NCI-H1048 (cell line): ENCODE results near the gene CDH22.

Source experiments
- DNase-seq: peaks from one replicate; lab custom pipeline; 2025; lab: John Stamatoyannopoulos, UW

CDH22 gene

DNA sequence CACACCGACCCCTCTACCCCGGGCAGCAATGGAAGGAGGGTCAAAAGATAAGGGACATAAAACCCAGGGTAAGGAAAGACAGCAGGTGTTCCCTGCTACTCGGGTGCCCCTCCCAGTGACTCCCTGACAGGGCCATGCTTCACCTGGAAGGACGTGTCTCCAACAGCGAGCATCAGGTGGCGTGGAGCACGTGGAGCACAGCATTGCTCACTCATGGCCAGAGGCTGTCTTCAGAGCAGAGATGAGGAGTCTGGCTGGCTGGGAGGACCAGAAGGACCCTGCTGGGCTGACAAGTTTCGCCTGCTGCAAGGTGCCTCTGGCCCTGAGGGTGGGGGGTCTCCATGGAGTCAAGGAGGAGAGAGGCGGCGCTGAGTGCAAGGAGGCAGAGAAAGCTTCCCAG is 15.3 kb upstream of the CDH22 start:
- no peak for DNase-seq

DNA sequence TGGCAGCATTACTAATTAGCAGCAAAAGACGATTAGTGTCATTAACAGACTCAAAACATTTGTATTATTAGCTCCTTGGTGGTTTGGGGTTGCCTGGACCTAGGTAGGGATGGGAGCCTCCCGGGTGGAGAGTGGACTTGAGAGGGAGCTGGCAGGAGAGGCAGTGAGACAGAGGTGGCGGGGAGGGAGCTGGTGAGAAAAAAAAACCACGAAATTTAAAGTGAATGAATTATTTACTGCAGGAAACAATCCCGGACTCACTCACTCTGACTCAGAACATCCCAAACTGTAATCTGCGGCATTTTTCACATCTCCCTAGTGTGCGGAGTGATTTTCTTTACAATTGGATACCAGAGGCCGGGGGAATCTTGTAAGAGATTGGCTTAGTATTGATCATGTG is 14.3 kb upstream of the CDH22 start:
- no peak for DNase-seq

DNA sequence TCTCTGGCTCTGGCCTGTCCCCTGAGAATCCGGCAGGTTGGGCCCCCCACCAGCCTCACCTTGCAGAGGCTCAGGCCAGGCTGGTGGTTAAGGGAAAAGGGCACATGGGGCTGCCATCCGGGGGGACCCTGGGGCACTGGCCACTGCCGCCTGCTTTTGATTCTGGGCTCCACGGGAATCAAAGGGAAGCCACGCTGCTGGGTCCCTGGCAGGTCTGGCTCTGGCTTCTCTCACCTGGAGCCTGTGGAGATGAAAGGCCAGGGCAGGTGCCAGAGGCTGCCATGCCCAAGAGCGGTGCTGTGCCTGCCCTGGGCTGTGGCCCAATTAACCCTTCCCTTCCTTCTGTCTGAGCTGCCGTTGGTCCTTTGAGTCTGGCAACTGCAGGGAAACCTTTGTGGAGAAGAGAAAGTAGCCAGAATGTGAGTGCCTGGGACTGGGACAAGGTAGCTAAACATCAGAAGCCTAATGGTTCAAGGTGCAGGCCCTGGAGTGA is 9.4 kb upstream of the CDH22 start:
- DNase-seq, result no peak

DNA sequence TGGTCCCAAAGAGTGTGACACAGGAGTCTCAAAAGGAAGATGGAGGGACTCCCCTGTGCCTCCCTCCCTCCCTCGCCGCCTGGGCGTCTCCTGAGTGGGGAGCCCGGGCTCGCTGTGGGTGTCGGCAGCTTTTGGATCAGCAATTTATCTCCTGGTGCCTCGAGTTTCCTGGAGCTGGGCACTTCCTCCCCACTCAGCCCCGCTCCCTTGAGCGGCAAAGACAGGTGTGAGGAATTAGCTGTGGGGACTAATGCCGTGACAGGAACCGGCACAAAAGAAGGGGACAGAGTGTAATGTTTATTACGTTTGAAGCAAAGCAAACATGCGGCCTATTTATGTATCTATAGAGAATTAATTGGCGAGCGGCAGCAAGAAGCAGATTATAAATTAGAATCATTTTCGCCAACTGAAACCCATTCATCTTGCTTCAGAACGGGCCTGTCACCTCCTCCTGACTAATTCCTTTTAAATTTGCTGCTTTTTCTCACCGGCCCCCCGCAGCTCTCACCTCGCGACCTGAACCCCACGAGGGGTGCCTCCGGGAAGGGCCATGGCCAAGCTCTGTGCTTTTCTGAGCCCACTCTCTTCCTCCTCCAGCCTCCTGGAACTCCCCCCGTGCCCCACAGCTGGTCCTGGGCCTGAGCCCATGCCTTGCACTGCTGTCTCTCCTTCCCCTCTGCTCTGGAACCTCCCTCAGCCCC is 8.8 kb upstream of the CDH22 start:
- no peak for DNase-seq

DNA sequence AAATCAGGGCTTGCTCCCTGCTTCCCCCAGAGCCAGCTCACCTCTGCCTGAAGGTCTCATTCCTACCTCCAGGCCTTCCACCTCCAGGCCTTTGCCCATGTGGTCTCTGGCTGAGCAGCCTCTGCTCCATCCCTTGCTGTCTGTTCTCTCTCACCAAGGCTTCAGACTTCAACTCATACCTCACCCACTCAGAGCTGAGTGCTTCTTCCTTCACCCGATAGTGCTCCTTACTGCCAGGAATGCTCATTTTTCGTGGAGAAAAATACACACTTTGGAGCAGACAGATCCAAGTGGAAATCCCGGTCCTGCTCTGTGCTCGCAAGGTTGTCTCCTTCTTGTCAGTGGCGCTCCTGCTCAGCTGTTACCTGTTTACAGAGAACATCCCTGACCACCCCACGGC is 7.0 kb upstream of the CDH22 start:
- no peak for DNase-seq

DNA sequence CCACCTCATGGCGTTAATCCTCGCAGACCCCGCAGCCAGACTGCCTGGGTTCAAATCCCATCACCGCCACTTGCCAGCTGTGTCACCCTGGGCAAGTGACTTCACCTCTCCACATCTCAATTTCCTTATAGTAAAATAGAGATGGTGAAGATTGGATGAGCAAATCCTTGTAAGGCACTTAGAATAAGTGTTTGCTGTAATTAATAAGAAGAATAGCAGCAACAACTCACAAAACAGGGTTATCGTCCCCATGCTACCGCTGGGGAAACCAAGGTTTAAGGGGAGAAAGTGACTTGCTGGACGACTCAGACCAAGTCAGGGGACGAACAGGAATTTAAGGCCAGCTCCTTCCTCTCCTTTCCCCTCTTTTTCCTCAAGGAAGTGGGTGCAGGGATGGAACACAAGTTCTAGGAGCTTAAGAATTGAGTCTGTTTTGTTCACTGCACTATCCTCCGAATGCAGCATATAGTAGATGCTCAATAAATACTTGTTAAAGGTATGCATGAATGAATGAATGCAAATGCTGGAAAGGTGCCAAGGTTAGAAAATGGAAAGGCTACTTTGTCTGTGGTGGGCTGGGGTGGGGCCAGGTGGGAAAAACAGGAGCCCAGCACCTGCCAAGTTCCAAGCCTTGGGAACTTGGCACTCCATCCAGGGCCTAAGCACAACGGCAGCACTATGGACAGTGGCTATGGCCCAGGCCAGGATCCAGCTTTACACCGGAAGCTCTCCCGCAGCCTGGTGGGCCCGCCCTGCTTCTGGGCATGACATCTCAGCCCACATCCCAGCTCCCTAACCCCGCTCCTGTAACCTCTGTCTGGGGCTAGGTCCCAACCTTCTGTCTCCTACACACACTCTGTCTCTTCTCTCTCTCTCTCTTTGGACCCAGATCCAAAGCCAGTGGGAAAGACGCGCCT is 4.9 kb upstream of the CDH22 start:
- no peak for DNase-seq

DNA sequence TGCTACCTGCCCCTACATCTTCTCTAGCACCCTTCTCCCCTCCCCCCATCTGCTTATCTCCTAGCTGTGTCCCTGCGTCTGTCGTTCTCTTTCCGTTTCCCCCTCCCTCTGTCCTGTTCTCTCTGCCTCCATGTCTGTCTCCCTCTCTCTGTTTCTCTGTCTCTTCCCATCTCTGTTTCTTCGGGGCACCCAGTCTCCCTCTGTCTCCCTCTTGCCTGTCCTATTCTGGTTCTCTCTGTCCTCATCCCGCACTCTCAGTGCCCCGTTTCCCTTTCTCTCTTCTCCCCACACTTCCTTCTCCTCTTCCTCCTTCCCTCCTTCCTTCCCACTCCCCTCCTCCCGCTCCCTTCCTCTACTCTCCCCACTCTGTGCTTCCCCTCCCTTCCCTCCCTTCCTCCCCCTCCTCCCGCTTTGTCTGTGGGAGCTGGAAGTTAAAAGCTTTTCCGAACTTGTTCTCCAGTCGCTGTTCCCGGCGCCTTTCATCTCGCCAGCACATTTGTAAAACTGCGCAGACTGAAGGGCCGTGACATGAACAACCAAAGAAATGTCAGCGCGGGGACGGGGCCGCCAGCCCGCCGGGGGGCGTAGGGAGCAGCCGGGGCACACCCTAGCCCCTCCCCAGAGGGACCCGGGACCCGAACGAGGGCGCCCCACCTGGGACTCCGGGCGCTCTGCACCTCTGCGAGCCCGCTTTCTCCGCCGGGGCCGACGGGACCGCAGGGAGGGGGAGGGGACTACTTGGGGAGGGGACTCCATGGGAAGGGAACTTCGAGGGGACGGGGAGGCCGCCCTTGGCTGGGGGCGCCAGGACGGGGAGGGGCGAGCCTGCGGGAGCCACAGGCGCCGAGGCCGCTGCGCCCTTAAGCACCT is 4.0 kb upstream of the CDH22 start:
- DNase-seq, result no peak

DNA sequence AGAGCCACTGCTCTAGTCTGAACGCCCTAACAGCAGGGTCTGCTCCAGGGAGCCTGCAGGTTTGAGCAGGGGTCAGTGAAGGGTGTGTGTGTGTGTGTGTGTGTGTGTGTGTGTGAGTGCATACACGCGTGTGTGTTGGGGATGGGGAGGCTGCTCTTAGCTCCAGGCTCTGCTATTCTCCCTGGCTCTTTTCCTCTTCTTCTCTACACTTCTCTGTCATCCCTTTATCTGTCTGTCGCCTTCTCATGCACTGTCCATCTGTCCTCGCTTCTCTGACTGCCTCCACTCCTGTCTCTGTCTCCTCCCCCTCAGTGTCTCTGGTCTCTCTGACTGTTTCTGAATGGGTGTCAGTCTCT is 3.4 kb upstream of the CDH22 start:
- DNase-seq, result no peak

DNA sequence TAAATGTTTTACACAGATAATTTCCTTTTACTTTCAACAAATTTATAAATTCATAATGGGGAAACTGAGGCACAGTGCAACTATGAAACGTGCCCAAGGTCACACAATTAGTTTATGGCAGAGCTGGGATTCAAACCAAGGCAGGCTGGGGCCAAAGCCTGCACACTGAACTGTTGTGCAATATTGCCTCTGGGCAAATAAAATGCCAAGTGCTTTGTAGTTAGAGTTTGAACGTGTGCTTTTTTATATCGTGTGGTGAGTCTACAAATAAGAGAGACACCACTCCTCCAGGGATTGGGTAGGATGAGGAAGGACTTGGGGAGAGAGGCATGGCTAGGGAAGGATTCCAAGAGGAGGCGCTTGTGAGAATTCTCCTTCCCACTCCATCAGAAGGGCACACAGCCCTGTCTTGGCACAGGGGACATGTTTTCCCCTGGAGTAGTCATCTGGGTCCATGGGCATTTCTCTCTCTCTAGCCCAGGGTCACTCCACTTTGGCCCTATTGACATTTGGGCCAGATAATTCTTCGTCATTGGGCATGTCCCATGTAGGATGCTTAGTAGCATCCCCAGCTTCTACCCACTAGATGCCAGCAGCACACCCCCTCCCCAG is 2.8 kb upstream of the CDH22 start:
- DNase-seq, result no peak

DNA sequence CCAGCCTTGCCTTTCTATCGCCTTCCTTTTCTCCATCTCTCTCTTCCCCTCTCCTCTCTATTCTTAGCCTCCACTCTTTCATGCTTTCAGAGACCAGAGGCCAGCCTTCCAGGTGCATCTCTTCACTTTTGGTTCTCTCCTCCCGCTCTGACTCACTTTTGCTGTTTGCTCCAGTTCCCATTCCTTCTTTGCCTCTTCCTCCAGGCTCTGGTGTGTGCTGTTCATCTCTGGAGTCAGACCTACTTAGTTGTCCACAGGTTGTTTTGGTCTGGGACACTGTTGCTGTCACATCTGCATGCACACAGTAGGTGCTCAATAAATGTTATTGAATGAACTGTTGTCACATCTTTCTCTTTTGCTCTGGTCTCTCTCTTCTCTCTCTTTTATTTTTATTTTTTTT is 1.6 kb upstream of the CDH22 start:
- DNase-seq, result no peak

DNA sequence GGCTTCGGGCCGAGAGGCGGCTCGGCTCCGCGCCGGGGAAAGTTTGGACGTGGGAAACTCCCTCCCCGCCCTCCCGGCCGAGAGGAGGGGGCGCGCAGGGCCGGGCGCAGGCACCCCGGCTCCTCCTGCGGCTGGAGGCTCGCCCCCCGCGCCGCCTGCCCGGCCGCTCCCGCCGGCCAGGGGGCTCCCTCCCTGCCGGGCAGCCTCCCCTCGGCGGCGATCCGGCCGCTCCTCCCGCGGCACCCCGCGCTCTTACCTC is 370 bp downstream of the CDH22 start:
- no peak for DNase-seq

DNA sequence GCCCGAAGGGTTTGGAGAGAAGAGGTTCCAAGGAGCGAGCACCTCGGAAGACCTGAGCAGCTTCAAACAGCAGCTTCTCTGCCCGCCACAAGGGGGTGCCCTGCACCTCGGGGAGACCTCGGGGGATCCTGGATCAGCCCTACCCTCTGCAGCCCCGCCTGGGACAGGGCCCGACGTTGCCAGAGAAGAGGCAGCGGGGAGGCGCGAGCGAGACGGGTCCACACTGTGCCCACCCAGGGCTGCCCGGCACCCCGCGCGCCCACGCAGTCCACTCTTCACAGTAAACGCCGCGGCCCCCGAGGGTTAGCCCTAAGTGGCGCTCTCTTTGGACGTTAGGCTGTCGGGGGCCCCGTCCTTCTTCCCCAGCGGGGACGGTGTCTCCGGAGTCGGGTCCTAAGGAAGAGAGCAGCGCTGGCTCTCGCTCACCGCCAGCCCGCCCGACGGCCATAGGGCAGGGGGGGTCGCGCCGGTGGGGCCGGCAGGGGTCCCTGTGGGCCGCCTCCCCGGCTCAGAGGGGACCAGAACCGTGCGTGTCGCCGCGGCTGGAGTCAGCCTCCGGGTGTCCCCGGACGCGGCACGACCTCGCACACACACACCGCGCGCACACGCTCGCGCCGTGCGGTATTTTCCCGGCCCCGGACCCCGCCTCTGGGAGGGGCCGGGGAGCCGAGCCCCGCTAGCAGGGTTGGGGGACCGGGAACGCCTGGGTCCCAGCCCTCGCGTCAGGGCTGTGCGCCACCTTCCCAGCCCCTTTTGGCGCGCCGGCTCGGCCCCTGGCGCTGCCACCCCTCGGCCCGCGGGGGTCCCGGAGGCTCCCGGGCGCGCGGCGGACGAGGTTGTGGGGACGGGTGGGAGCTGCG is 929 bp downstream of the CDH22 start:
- DNase-seq, result no peak

DNA sequence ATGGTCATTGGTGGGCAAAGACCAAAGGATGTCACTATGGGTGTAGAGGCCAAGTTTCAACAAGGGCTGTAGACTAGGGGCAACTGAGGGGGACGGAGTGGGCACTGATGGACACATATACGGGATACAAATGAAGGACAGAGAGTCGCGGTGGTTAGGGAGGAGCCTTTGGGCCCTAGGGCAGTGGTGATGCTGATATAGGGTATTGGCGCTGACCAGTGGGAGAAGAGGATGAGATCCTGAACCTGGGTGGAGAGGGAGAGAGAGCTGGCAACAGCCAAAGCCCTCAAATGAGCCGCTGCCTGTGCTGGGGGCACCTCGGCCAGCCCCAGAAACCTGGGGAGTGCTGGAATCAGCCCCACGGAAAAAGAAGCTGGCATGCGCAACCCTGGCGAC is 1.6 kb downstream of the CDH22 start:
- no peak for DNase-seq

DNA sequence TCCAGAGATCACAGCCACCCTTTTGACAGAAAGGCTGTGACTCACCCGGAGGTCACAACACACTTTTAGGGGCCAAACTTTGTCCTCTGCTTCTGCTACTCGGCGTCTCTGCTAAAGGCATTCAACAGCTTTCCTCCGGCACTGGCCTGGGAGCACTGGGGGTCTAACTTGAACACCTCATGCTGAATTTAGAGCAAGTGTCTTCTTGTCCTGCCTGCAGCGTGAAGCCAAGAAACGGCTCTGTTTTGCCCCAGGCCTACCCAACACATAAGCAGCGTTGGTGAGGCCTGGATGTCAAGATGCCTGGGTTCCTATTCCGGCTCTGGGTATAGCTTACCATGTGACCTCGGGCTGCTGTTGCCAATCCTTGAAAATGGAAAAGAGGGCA is 2.3 kb downstream of the CDH22 start:
- DNase-seq, result no peak

DNA sequence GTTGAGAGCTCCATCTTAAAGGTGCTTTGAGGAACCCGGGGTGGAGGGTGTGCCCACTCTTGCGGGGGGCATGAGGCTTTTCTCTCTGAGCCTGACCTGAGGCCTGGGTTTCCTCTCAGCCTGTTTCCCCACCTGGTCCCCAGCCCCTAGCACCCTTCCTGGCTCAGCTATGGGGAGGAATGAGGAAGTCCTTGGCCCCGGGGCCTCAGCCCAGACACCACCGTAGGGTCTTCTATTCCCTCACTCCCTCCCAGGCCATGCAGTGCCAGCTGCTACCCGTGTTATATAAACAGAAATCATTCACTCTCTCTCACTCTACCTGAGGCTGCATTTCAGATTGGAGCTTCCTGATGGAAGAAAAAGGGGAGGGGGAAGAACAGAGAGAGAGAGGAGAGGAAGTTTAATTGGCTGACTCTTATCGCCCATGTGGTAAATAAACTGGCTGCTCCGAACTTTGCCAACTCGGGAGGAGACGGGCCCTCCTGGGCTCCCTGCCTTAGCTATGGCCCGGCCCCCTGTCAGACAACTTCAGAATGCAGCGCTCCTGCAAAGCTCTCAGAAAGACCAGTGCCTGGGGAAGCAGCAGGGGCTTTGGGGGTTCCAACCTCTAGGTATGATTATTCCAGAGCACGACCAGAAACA is 2.8 kb downstream of the CDH22 start:
- no peak for DNase-seq

DNA sequence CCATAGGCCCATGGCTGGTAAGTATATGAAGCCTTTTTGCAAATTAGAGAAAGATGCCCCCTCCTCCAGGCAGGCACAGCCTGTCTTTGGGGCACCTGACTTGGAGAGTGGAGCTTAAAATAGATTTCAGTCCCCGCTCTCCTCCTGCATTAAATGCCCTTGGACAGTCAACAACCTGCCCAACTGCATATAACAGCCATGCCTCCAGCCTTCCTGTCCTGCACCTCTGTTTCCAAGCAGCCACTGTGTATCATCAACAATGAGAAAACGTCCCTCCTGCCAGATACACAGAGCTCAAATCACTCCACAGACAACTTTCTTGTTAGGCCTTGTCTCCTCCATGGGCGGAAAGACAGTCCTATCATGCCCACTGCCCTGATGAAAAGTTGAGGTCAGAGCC is 3.4 kb downstream of the CDH22 start:
- no peak for DNase-seq

DNA sequence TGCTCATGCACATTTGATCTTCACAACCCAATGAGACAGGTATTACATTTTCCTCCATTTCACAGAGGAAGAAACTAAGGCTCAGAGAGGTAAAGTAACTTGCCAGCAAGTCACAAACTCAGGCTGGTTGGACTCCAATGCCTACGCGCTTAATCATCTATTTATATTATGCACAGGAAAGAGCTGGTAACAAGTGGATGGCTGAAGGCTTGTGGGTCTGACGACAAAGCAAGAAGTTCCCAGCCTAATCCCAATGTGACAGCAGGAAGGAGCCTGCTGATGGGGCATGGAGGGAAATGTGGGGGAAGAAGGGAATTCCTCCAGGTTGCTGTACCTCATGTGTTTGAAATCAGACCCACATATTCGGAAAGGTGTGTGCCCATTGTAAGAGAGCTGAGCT is 3.9 kb downstream of the CDH22 start:
- DNase-seq, result no peak

DNA sequence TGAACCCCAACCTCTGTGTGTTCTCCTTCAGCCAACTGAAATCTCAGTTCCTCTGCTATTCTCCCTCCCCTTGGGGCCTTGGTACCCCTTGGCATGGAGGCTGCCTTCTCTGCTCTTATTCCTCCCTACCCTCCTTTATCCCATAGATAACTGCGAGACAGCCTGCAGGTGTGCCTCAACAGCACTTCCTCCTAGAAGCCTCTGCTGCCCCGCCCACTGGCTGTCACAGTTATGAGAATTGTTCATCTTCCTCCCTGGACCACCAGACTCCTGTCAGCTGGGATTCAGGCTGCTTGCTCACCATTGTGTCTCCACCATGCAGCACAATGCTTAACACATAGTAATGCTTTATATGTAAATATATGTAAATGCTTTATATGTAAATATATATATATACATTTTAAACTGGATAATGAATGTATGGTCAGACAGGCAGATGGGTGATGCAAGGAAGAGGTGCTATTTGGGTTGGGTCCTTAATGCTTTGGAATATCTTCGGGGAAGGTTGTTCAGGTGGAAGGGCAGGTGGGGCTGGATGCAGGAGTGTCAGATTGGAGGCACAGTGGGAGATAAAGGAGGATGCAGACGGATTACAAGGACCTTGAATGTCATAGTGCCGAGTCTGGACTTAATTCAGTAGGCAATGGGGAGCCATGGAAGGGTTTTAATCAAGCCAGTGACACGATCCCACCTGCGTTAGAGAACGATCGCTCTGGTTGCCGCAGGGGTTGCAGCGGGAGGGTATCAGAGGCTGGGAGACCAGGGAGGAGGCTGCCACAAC is 4.9 kb downstream of the CDH22 start:
- no peak for DNase-seq

DNA sequence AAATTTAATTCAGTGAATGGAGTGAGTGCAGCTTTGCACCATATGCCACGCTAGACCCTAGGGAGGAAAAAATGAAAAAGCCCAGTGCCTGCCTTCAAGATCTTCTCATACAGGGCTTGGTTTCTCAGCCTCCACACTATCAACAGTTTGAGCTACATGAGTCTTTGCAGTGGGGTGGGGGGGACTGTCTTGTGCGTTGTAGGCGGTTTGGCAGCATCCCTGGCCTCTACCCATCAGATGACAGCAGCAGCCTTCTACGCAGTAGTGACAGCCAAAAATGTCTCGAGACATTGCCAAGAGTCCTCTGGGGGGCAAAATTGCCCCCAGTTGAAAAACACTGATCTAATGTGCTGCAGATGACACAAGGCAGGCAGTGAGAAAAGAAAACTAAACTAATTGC is 6.2 kb downstream of the CDH22 start:
- no peak for DNase-seq

DNA sequence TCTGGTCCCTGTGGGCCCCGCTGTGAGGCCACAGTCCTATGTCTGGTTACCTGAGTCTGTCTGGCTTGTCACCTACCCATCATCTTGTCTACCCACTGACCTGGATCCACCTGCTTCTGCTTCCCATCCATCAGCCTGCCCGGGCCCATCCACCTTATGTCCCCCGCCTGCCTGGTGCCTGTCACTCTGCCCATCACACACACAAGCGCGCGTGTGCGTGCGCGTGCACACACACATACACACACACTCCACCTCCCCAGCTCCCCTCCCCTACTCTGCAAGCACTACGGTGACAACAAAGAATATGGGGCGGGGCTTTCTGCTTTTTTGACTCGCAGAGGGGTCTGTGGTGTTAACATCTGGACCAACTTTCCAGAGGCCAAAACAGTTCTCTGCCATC is 8.0 kb downstream of the CDH22 start:
- DNase-seq, result no peak
